Measurements from ENCODE around the gene HOXA7.

Gene HOXA7

DNA sequence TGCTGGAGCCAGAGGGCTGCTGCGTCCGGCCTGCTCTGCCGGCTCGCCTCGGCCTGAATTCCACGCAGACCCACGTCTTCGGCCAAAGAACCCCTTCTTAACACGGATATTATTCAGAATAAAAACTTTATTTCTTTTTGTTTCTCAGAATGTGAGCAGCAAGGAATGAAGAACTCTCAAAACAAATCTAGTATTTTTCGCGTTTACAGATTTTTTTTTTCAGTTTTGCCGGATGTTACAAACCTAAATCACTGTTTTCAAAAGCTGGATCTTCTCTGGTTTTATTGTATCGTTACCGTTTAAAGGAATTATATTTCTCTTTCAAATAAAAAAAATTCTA, 49.6 kb downstream of the HOXA7 start:
- no peak for DNase-seq (ENCODE audit: low read depth)

DNA sequence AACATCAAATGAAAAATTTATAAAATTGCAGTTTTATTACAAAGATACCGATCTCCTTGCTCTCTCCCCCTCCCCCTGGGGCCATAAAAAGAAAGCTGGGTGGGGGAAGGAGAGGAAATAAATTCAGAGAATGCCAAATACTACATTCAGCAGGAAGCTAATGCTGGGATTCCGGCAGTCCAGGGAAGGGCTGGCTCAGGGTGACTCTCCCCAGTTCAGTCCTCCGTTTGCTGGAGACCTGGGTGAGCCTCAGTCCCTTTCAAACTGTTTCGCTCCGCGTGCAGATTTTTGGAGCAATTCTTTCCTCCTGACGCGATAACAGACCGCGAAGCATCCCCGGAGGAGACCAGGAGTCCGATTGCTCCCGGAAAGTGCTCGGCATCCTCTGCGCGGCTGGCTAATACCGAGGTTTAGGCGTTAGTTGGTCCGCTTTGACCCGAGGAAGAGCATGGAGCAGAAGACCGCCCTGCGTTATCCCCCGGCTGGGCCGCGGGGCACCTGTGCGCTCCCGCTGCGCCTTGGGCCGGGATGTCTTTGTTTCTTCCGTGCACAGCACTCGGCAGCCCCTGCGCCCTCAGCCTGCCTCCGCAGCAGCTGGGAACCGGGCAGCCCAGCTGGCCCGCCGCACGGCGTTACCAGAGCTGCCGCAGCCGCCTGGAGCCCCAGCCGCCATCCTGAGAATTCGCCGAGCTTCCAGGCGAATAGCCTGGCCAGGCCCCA, 50.1 kb downstream of the HOXA7 start:
- no peak for DNase-seq (ENCODE audit: low read depth)

DNA sequence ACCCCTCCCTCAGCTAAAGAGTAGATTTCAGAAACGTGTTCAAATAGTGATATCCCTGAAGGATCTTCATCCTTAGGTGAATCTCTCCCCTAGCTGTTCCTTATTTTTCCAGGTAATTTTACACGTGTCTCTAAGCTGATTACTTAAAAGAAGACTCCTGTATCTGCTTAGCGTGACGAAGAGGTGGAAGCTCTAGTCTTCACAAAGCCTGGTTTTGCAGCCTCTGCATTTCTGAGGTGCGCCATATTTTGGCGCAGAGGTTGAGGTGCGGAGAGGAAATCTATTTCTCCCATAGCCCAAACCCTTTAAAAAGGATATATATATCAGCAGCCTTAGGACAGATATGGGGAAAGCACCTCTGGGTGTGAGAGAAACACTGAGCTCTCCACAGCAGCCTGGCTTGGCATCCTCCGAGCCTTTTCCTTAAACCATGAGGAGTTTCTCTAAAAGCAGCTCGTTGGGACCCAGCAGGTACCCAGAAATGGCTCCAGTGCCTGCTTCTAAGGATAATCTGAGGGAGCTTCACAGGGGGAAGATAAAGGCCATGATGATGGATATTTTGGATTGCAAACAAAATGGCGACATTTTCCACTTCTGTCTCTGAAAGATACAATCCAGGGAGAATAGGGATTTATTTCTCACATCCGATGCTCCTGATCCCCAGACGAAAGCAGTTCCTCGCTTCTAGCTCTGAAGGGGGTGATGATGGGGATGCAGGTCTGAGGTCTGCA, 51.0 kb downstream of the HOXA7 start:
- DNase-seq (ENCODE audit: low read depth), result no peak

DNA sequence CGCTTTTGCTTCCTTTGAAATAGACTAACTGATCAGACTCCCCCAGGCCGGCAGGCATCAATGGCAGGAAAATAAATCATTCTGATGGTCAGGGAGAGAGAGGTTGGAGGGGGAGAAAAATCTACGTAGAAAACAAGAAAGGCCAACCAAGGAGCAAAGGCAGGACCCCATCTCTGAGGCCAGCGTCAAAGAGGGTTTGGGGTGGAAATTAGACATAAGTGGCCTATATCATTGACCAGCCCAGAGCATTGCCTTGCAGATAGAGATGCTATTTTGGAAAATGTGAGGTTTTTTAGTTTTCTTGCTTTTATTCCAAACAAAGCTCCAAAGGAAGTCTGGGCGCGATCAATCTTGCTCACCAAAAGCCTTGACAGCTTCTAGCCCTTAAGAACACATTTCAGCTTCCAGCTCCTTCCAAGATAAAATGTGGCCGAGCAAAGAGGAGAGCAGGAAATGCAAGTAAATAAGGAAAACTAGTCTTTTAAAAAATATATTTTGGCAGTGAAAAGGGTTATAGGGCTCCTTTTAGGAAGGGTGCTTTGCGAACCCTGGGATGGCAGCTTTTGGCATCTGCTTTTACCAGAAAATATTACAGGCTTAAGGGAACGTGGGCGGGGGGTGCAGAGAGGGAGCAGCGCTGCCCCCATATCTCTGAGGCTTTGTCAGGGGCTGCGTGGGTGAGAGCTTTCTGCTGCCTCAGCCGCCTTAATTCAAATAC, 52.0 kb downstream of the HOXA7 start:
- DNase-seq (ENCODE audit: low read depth), result no peak
